H9 (cell line): ENCODE measurements around the gene BICD2. TPM values are rescaled to one million over a fixed set of nuclear protein-coding genes. Genes with fewer than 3 reads are reported as not detected.

Experiments
- DNase-seq: peaks from one replicate; pipeline ENCODE4 v3.0.0-alpha.2; 2017
- H2AFZ ChIP-seq: one replicate; pipeline ENCODE4 v1.6.1; 2013; ENCODE audit warnings: mild to moderate bottlenecking, low read length, control low read depth, moderate library complexity
- H2AK5ac ChIP-seq: 2 replicates; pipeline ENCODE4 v1.6.1; 2013; ENCODE audit warnings: low read length, control low read depth, mixed read lengths; ENCODE audit not compliant: insufficient read length
- H2BK120ac ChIP-seq: one replicate; pipeline ENCODE4 v1.6.1; 2013; ENCODE audit warnings: low read depth, mild to moderate bottlenecking, low read length, control low read depth, inconsistent platforms; ENCODE audit not compliant: poor library complexity, severe bottlenecking
- H2BK12ac ChIP-seq: 2 replicates; pipeline ENCODE4 v1.6.1; 2013; ENCODE audit warnings: low read length, control low read depth, mixed read lengths, low read depth; ENCODE audit not compliant: insufficient read length
- H2BK15ac ChIP-seq: 2 replicates; pipeline ENCODE4 v1.6.1; 2013; ENCODE audit warnings: low read depth, low read length, control low read depth
- H2BK20ac ChIP-seq: one replicate; pipeline ENCODE4 v1.6.1; 2013; ENCODE audit warnings: low read depth, mild to moderate bottlenecking, low read length, control low read depth, inconsistent platforms; ENCODE audit not compliant: poor library complexity, severe bottlenecking
- H2BK5ac ChIP-seq: 2 replicates; pipeline ENCODE4 v1.6.1; 2013; ENCODE audit warnings: low read length, control low read depth, mixed read lengths; ENCODE audit not compliant: insufficient read length
- H3K14ac ChIP-seq: 2 replicates; pipeline ENCODE4 v1.6.1; 2013; ENCODE audit warnings: low read length, control low read depth; ENCODE audit not compliant: insufficient read depth
- H3K18ac ChIP-seq: 2 replicates; pipeline ENCODE4 v1.6.1; 2013; ENCODE audit warnings: low read depth, mild to moderate bottlenecking, mixed read lengths, low read length, control low read depth; ENCODE audit not compliant: insufficient read length
- H3K23ac ChIP-seq: 2 replicates; pipeline ENCODE4 v1.6.1; 2013; ENCODE audit warnings: low read length, control low read depth, mixed read lengths, low read depth; ENCODE audit not compliant: insufficient read length
- H3K23me2 ChIP-seq: 2 replicates; pipeline ENCODE4 v1.6.1; 2013; ENCODE audit warnings: low read depth, mild to moderate bottlenecking, mixed read lengths, low read length, control low read depth; ENCODE audit not compliant: insufficient read length, poor library complexity, severe bottlenecking
- H3K27ac ChIP-seq: 2 replicates; pipeline ENCODE4 v1.5.1; 2013; ENCODE audit warnings: low read length, control low read depth, mixed read lengths, low read depth; ENCODE audit not compliant: insufficient read length
- H3K27me3 ChIP-seq: 2 replicates; pipeline ENCODE4 v1.6.1; 2013; ENCODE audit warnings: low read length, control low read depth, inconsistent platforms; ENCODE audit not compliant: insufficient read depth
- H3K4ac ChIP-seq: 2 replicates; pipeline ENCODE4 v1.6.1; 2013; ENCODE audit warnings: low read depth, mild to moderate bottlenecking, control low read depth, inconsistent platforms, low read length, moderate library complexity
- H3K4me1 ChIP-seq: 2 replicates; pipeline ENCODE4 v1.6.1; 2013; ENCODE audit warnings: low read length, control low read depth, inconsistent platforms; ENCODE audit not compliant: insufficient read depth
- H3K4me2 ChIP-seq: 2 replicates; pipeline ENCODE4 v1.6.1; 2013; ENCODE audit warnings: low read length, control low read depth, mixed read lengths; ENCODE audit not compliant: insufficient read length, insufficient read depth
- H3K56ac ChIP-seq: 2 replicates; pipeline ENCODE4 v1.6.1; 2013; ENCODE audit warnings: low read depth, mild to moderate bottlenecking, mixed read lengths, low read length, control low read depth; ENCODE audit not compliant: insufficient read length
- H3K79me1 ChIP-seq: 2 replicates; pipeline ENCODE4 v1.6.1; 2013; ENCODE audit warnings: low read depth, mild to moderate bottlenecking, moderate library complexity, low read length, control low read depth, inconsistent platforms; ENCODE audit not compliant: insufficient read depth, poor library complexity, severe bottlenecking
- H3K79me2 ChIP-seq: 2 replicates; pipeline ENCODE4 v1.6.1; 2013; ENCODE audit warnings: low read length, control low read depth, inconsistent platforms; ENCODE audit not compliant: insufficient read depth
- H3K9ac ChIP-seq: 2 replicates; pipeline ENCODE4 v1.6.1; 2013; ENCODE audit warnings: low read length, control low read depth, mixed read lengths; ENCODE audit not compliant: insufficient read length; ENCODE audit errors: extremely low read depth
- H3K9me3 ChIP-seq: one replicate; pipeline ENCODE4 v1.6.1; 2013; ENCODE audit warnings: low read depth, low read length, inconsistent platforms; ENCODE audit not compliant: control insufficient read depth
- H3T11ph ChIP-seq: one replicate; pipeline ENCODE4 v1.6.1; 2013; ENCODE audit warnings: mild to moderate bottlenecking, low read length, control low read depth, inconsistent platforms
- H4K20me1 ChIP-seq: one replicate; pipeline ENCODE4 v1.6.1; 2013; ENCODE audit not compliant: control insufficient read depth, insufficient read length, insufficient read depth
- H4K5ac ChIP-seq: 2 replicates; pipeline ENCODE4 v1.6.1; 2013; ENCODE audit warnings: low read depth, mild to moderate bottlenecking, mixed read lengths, low read length, control low read depth; ENCODE audit not compliant: insufficient read length
- H4K8ac ChIP-seq: replicated peaks from 2 replicates; pipeline ENCODE4 v1.6.1; 2013; ENCODE audit warnings: low read length, control low read depth, mixed read lengths, low read depth; ENCODE audit not compliant: insufficient read length
- H4K91ac ChIP-seq: 2 replicates; pipeline ENCODE4 v1.6.1; 2013; ENCODE audit warnings: low read depth, mild to moderate bottlenecking, moderate library complexity, mixed read lengths, low read length, control low read depth; ENCODE audit not compliant: insufficient read length
- H3K27ac Mint-ChIP-seq, 3 experiments: 2 replicates in 2 of 3; 3 replicates in 1 of 3; pipeline ENCODE4 v1.8.0; 2020 to 2021; ENCODE audit warnings: mixed read lengths in 3 of 3, mild to moderate bottlenecking in 1 of 3, moderate library complexity in 1 of 3
- H3K27me3 Mint-ChIP-seq: 2 replicates; pipeline ENCODE4 v1.8.0; 2021; ENCODE audit warnings: low read depth, mild to moderate bottlenecking, moderate library complexity, mixed read lengths
- H3K36me3 Mint-ChIP-seq, 3 experiments: 2 replicates in 2 of 3; 3 replicates in 1 of 3; pipeline ENCODE4 v1.8.0; 2020 to 2021; ENCODE audit warnings: low read depth in 3 of 3, mixed read lengths in 3 of 3; ENCODE audit not compliant: insufficient read depth in 1 of 3
- H3K4me1 Mint-ChIP-seq, 2 experiments: 2 replicates each; pipeline ENCODE4 v1.8.0; 2020; ENCODE audit warnings: mixed read lengths in 2 of 2
- H3K4me3 Mint-ChIP-seq, 2 experiments: 2 replicates in 1 of 2; 3 replicates in 1 of 2; pipeline ENCODE4 v1.8.0; 2020 to 2021; ENCODE audit warnings: mild to moderate bottlenecking in 2 of 2, mixed read lengths in 2 of 2, moderate library complexity in 1 of 2
- H3K9me3 Mint-ChIP-seq, 2 experiments: 2 replicates in 1 of 2; 3 replicates in 1 of 2; pipeline ENCODE4 v1.8.0; 2020; ENCODE audit warnings: mild to moderate bottlenecking in 2 of 2, mixed read lengths in 2 of 2, moderate library complexity in 1 of 2
- CTCF ChIP-seq: fragments of 200-600 bp; sonication (generic); conservative IDR thresholded peaks from 3 replicates; pipeline ENCODE4 v1.8.0; 2021; ENCODE audit warnings: antibody characterized with exemption, mild to moderate bottlenecking
- WGBS: extraction: QIAGEN DNeasy Blood & Tissue Kit; methylation state at CpG from one replicate; pipeline ENCODE4 v1.1.7; 2013; ENCODE audit warnings: missing lambda C conversion rate, low lambda C conversion rate, mixed read lengths; ENCODE audit not compliant: insufficient read length; ENCODE audit errors: extremely low coverage; 5-methylcytosine and 5-hydroxymethylcytosine counted together
- total RNA-seq: library from RNA; stranded (reverse); gene quantifications from 2 replicates; pipeline ENCODE4 v1.2.1, GENCODE V29; 2021

Gene BICD2
- total RNA-seq, 1 experiment from 2014 or later: 22.3 TPM

- Histone ChIP-seq H3K4me2 (no peak overlapping the region), H3K56ac (no peak overlapping the region), H2BK5ac (no peak overlapping the region), H3K27me3 (no peaks in the 10 kb centered on the region), H3K79me1 (no peaks in the 10 kb centered on the region), H4K20me1 (peaks cover 2% of the 10 kb centered on the region), H3K27ac (no peak overlapping the region), H3K9me3 (no peaks in the 10 kb centered on the region), H3K9ac (no peak overlapping the region), H3K18ac (no peak overlapping the region), H2BK12ac (no peak overlapping the region), H3K23me2 (no peaks in the 10 kb centered on the region), H3K14ac (no peak overlapping the region), H4K5ac (no peak overlapping the region), H4K91ac (no peak overlapping the region), H3K23ac (no peak overlapping the region), H2AK5ac (no peak overlapping the region), H2AFZ (no peak overlapping the region), H2BK120ac (no peak overlapping the region), H3K79me2 (no peaks in the 10 kb centered on the region), H3K4ac (no peak overlapping the region), H2BK20ac (no peak overlapping the region), H3K4me1 (no peaks in the 10 kb centered on the region; the same call in 1 of the 2 replicates), H2BK15ac (no peak overlapping the region), H3T11ph (no peak overlapping the region), H4K8ac (no peak overlapping the region)
- peaks cover 6% of the 10 kb centered on the region; the same call in 1 of the 2 replicates for H3K27me3 Mint-ChIP-seq
- H3K9me3 Mint-ChIP-seq: peaks cover 0 to 2% of the 10 kb centered on the region in 2 experiments; a peak in 3 of 5 replicates
- H3K4me3 Mint-ChIP-seq: no peak overlapping the region
- no CpG with 5 or more reads among the region's 5 CpGs for WGBS
- H3K4me1 Mint-ChIP-seq: peaks cover 4 to 8% of the 10 kb centered on the region in 2 experiments
- no peak overlapping the region for H3K27ac Mint-ChIP-seq
- no peaks in the 10 kb centered on the region for H3K36me3 Mint-ChIP-seq
- no peak for TF ChIP-seq CTCF
- DNase-seq: no peak
Measured at GRCh38 chr9:92775466-92775865, 10.8 kb upstream of the BICD2 start.
